SK-N-SH (cell line): ENCODE data around the gene TLE6.

Experiments
- CTCF ChIP-seq: fragments of 200-600 bp; sonication (generic); IDR thresholded peaks from 2 replicates; pipeline ENCODE4 v1.6.1; 2017; ENCODE audit warnings: antibody characterized with exemption, mild to moderate bottlenecking, moderate library complexity
- MAX ChIP-seq: IDR thresholded peaks from 2 replicates; pipeline ENCODE4 v1.4.0; 2012; ENCODE audit warnings: low read depth
- YY1 ChIP-seq: IDR thresholded peaks from 2 replicates; pipeline ENCODE4 v1.4.0; 2012; ENCODE audit warnings: low read depth, mild to moderate bottlenecking

- TF ChIP-seq CTCF (no peak), MAX (no peak), YY1 (no peak)
Observed at GRCh38 chr19:3008994-3009393, 31.6 kb downstream of the TLE6 start.
